GM23248 (cell line): ENCODE data around the gene GXYLT2.

Experiments
- EZH2 ChIP-seq: fragments of 200-600 bp; sonication (generic); IDR thresholded peaks from 2 replicates; pipeline ENCODE4 v1.6.1; 2018; ENCODE audit warnings: antibody characterized with exemption, mild to moderate bottlenecking; ENCODE audit not compliant: insufficient read depth, poor library complexity, severe bottlenecking
- EZH2phosphoT487 ChIP-seq: fragments of 200-600 bp; sonication (generic); IDR thresholded peaks from 2 replicates; pipeline ENCODE4 v1.6.1; 2018; ENCODE audit warnings: antibody characterized with exemption, moderate library complexity, mild to moderate bottlenecking, low read depth; ENCODE audit not compliant: insufficient read depth

DNA sequence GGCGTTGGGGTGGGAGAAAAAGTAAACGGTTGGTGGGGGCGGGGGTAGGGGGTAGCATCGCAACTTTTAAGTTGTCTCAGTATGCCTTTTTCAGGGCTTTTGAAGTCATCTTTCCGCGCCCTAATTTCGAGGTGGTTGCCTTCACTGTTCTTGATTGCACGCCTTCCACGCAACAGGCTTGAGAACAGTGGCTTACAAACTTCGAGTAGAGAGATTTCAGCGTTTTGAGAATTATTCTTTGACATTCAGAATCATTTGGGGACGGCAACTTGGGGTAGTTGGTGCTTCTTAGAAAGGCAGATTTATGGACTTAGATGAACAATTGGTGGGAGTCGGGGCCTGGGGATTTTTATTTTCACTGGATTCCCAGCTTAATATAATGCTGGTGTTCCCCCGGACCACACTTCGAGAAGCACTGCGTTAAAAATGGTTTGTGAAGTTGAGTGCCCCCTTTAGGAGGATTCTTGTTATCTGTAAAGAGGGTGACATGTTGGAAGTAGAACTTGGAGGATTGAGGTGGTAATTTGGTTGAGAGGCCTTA is 109.6 kb downstream of the GXYLT2 start:
- no peak for TF ChIP-seq EZH2
- no peak for TF ChIP-seq EZH2phosphoT487
